Prostate gland (tissue), 2 donors: ENCODE data around the gene XKR8.

Source experiments
- CTCF ChIP-seq, 4 experiments: fragments of 200-600 bp in 2 of 4; fragments of 450-650 bp in 2 of 4; sonication (generic) in 2 of 4; IDR thresholded peaks; 1 replicate in 3 of 4; 2 replicates in 1 of 4; pipeline ENCODE4 v1.5.1; 2016 to 2019; ENCODE audit warnings: antibody characterized with exemption in 4 of 4, mild to moderate bottlenecking in 2 of 4, moderate library complexity in 2 of 4
- POLR2AphosphoS5 ChIP-seq: sonication (generic); formaldehyde crosslinking; IDR thresholded peaks from one replicate; pipeline ENCODE4 v1.6.1; 2017; ENCODE audit warnings: antibody characterized with exemption

- TF ChIP-seq CTCF (IDR thresholded peaks at IDR 0.05) = no peak
- no peak for TF ChIP-seq POLR2AphosphoS5
Observed at GRCh38 chr1:27973771-27974416, 14.1 kb downstream of the XKR8 start.
